ENCODE data around the gene LRPAP1.

LRPAP1 gene

GRCh38 chr4:3523628-3524221 is 8.5 kb downstream of the LRPAP1 start:
- Histone ChIP-seq H3K27ac (no peak overlapping the region), H3K4me3 (no peak overlapping the region)
- TF ChIP-seq, protein P1, sequence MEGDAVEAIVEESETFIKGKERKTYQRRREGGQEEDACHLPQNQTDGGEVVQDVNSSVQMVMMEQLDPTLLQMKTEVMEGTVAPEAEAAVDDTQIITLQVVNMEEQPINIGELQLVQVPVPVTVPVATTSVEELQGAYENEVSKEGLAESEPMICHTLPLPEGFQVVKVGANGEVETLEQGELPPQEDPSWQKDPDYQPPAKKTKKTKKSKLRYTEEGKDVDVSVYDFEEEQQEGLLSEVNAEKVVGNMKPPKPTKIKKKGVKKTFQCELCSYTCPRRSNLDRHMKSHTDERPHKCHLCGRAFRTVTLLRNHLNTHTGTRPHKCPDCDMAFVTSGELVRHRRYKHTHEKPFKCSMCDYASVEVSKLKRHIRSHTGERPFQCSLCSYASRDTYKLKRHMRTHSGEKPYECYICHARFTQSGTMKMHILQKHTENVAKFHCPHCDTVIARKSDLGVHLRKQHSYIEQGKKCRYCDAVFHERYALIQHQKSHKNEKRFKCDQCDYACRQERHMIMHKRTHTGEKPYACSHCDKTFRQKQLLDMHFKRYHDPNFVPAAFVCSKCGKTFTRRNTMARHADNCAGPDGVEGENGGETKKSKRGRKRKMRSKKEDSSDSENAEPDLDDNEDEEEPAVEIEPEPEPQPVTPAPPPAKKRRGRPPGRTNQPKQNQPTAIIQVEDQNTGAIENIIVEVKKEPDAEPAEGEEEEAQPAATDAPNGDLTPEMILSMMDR (IDR thresholded peaks at IDR 0.05) = no peak
- no peak for DNase-seq (ENCODE audit: low spot score)

DNA sequence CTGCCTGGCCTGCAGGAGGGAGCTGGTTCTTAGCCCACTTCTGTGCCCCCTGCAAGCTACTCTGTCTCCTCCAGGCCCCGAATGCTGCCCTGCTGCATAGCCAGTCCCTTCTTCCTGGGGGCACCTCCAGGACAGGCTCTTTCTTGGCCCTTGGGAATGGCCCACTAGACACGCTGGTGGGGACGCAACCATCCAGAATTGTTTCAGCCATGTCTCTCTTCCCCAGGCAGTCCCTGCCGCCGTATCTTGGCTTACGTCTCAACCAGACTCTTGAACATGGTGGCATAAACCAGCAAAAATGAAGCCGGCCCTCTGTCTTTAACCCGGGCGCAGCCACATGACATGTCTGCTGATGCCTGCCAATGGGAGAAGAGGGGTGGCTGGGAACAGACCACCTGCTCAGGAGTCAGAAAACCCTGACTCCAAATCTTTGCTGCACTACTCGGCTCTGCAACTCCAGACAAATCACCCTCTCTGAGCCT is 9.0 kb downstream of the LRPAP1 start:
- no peak overlapping the region for H3K27ac ChIP-seq
- TF ChIP-seq, protein P1 (IDR thresholded peaks at IDR 0.05) = no peak
- DNase-seq (ENCODE audit: low spot score) = no peak
- H3K4me3 ChIP-seq = no peak overlapping the region

- Histone ChIP-seq H3K27ac (no peak overlapping the region), H3K4me3 (no peak overlapping the region)
- no peak for DNase-seq (ENCODE audit: low spot score)
- TF ChIP-seq, protein P1 (IDR thresholded peaks at IDR 0.05) = no peak
Measured at GRCh38 chr4:3522651-3523050, 9.6 kb downstream of the LRPAP1 start.

DNA sequence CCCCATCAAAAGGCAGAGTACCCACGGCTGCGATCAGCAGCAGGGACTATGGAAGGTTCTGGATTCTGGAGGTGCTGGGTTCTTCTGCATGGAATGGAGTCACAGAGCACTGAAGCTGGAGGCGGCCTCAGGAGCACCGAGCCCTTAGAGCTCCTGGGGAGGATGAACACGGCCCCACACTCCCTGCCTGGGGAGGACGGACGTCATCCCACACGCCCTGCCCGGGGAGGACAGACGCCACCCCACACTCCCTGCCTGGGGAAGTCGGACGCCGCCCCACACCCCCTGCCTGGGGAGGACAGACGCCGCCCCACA is 9.9 kb downstream of the LRPAP1 start:
- Histone ChIP-seq H3K4me3 (no peak overlapping the region), H3K27ac (no peak overlapping the region)
- no peak for DNase-seq (ENCODE audit: low spot score)
- TF ChIP-seq, protein P1 (IDR thresholded peaks at IDR 0.05) = no peak

DNA sequence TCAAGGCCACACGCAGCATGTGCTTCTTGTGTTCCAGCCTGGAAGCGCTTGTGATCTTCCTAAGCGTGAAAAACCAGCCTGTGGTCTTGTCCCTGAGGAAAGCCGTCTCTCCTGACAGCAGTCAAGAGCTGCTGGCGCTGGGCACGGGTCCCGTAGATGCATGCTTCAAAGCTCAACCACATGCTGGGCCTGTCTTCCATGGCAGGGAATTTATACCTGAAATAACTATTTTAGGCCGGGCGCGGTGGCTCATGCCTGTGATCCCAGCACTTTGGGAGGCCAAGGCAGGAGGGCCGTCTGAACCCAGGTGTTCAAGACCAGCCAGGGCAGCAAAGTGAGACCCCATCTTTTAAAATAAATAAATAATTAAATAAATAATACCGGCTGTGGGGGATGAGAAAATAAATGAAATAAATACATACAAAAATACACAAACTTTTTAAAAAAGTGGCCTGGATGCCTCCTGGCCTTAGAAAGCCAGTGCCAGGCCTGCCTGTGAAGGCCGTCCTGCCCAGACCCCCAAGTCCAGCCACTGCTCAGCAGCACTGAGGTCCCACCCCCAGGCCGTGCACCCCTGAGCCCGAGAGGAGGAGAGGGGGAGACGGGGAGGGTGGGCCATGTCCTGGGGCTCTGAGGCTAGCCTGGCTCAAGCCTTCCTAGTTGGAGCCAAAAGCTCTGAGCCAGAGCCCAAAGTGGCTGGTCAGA is 10.4 kb downstream of the LRPAP1 start:
- Histone ChIP-seq H3K27ac (no peak overlapping the region), H3K4me3 (no peak overlapping the region)
- TF ChIP-seq, protein P1 (IDR thresholded peaks at IDR 0.05) = no peak
- DNase-seq (ENCODE audit: low spot score) = no peak

DNA sequence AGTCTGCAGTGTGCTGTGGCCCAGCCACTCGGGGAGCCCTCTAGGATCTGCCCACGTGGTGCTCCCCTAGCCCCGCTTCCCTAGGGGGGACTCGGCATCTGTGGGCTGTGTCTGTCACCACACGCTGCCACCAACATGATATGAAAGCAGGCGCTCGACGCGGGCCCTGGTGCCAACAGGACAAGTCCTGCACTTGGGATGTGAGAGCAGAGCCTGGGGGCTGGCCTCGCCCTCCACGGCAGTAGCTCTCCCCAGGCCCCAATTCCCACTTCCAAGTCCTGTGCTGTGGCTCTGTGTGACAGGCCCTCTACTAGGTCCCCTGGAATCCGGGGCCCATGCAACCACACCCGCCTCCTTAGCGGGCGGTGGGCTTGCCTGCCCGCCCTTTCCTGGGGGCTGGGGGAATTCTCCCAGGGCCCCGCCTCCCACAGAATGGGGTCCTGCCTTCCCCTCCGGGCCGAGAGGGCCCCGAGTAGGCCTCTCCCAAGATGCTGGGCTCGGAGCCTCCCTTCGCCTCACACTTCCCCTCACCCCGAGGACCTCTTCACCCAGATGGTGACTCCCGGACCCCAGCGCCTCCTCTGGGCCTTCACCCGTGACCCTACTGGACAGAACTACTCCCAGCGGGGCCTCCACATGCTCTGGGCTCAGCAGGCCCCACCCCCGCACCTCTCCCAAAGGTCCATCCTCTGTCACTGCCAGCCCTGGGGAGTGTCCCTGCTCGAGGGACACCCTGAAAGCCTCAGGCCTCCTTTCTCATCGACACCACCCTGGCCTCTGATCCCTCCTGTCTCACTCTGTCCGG is 11.2 kb downstream of the LRPAP1 start:
- Histone ChIP-seq H3K27ac (no peak overlapping the region), H3K4me3 (no peak overlapping the region)
- TF ChIP-seq, protein P1 (IDR thresholded peaks at IDR 0.05) = no peak
- DNase-seq (ENCODE audit: low spot score) = no peak

Data from coronary artery (tissue), 2 donors.